GM12892 (cell line): ENCODE measurements around the gene CST7.

ENCODE experiments used
- POLR2A ChIP-seq: IDR thresholded peaks from 2 replicates; pipeline ENCODE4 v1.6.1; 2011; ENCODE audit warnings: low read depth, low read length, control low read depth
- POLR2AphosphoS5 ChIP-seq: IDR thresholded peaks from 2 replicates; pipeline ENCODE4 v1.6.1; 2011; ENCODE audit warnings: low read depth, low read length, control low read depth

DNA sequence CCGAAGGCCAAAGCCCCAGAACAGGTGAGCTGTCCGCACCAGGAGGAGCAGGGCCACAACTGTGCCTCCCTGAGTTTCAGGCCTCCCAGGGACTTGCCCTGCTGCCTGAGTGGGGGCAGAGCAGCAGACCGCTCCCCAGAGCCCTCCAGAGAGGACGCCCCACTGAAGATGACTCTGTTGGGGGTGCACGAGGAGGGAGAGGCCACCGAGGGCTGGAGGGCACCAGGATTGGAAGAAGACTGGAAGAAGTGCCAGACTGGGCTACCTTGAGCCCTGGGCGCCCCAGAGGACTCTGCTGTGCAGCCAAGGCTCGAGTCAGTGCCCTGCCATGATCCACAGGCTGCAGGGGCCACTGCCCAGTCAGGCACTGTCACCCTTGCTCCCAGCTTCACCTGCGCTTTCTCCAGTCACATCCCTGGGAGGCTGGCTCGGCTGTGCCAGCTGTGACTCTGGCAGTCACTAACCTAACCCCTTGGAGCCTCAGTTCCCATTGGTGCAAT is 11.3 kb downstream of the CST7 start:
- no peak for TF ChIP-seq POLR2A
- no peak for TF ChIP-seq POLR2AphosphoS5
